ENCODE results near the gene HOXC10.

DNA sequence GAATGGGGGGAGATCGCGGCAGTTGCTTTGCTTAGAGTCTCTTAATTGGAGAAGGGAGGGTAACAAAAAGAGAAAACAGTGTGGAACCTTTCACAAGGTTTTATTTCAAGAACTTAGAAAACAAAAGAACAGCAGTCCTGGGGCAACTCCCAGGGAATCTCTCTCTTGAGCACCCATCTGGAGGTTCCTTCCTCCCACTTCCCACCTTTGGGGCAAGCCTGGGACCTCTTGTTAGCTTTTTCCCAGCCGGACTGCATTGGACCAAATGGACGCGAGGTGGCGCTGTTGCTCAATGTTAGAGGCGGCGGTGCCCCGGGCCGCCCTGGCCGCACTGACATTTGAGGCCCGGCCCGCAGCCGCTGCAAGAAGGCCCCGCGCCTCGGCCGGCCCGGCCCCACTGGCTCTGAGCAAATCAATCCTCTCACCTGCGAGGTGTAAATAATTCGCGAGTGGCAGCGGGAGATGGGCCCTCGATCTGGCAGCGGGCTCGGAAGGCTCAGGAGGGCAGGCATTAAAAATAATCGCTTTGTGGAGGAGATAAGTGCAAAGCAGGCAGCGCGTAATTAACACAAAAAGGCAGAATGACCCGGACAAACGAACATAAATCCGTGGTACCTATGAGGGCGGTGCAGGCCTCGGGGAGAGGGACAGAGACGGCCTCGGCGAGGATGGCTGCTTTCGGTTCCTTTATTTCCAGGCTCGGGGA lies 21.1 kb downstream of the HOXC10 start:
- TF ChIP-seq, protein P1, sequence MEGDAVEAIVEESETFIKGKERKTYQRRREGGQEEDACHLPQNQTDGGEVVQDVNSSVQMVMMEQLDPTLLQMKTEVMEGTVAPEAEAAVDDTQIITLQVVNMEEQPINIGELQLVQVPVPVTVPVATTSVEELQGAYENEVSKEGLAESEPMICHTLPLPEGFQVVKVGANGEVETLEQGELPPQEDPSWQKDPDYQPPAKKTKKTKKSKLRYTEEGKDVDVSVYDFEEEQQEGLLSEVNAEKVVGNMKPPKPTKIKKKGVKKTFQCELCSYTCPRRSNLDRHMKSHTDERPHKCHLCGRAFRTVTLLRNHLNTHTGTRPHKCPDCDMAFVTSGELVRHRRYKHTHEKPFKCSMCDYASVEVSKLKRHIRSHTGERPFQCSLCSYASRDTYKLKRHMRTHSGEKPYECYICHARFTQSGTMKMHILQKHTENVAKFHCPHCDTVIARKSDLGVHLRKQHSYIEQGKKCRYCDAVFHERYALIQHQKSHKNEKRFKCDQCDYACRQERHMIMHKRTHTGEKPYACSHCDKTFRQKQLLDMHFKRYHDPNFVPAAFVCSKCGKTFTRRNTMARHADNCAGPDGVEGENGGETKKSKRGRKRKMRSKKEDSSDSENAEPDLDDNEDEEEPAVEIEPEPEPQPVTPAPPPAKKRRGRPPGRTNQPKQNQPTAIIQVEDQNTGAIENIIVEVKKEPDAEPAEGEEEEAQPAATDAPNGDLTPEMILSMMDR (conservative IDR thresholded peaks at IDR 0.05; ENCODE audit: low read depth in 2 of 2): peak; percentile 87 to 93
- TF ChIP-seq REST (IDR thresholded peaks at IDR 0.05; ENCODE audit: unreplicated experiment): no peak
- TF ChIP-seq EZH2 (IDR thresholded peaks at IDR 0.05; ENCODE audit: low read depth, unreplicated experiment): peak; percentile 92
- TF ChIP-seq ZNF114 (CRISPR knock-in tag; IDR thresholded peaks at IDR 0.05): no peak
- TF ChIP-seq POLR2AphosphoS5 (IDR thresholded peaks at IDR 0.05; ENCODE audit: low read depth): no peak
- no peak for TF ChIP-seq JUNB (IDR thresholded peaks at IDR 0.05; ENCODE audit: unreplicated experiment)
- peak; percentile 96 for TF ChIP-seq EZH2phosphoT487 (IDR thresholded peaks at IDR 0.05; ENCODE audit: unreplicated experiment)
- no peak for TF ChIP-seq NANOG (IDR thresholded peaks at IDR 0.05; ENCODE audit: borderline replicate concordance)
- TF ChIP-seq STAT1 (IDR thresholded peaks at IDR 0.05; ENCODE audit: unreplicated experiment): no peak
- no peak for TF ChIP-seq CREB1 (CRISPR knock-in tag; IDR thresholded peaks at IDR 0.05; ENCODE audit: low read depth)
- no peak for TF ChIP-seq ETS1 (IDR thresholded peaks at IDR 0.05)

All from GM23338 (cell line).